HG03342 (cell line): ENCODE results near the gene GOLIM4.
"Not testable (repeated sequence)": the region's sequence is repeated elsewhere in the genome, so short reads cannot be mapped to it uniquely, and the experiment has no call there.

ENCODE experiments used
- ATAC-seq: cut with Tn5 transposase; IDR thresholded peaks from one replicate; pipeline ENCODE4 v1.9.1; 2021; ENCODE audit warnings: mild to moderate bottlenecking, moderate library complexity; ENCODE audit not compliant: unreplicated experiment

The GOLIM4 gene, protein sequence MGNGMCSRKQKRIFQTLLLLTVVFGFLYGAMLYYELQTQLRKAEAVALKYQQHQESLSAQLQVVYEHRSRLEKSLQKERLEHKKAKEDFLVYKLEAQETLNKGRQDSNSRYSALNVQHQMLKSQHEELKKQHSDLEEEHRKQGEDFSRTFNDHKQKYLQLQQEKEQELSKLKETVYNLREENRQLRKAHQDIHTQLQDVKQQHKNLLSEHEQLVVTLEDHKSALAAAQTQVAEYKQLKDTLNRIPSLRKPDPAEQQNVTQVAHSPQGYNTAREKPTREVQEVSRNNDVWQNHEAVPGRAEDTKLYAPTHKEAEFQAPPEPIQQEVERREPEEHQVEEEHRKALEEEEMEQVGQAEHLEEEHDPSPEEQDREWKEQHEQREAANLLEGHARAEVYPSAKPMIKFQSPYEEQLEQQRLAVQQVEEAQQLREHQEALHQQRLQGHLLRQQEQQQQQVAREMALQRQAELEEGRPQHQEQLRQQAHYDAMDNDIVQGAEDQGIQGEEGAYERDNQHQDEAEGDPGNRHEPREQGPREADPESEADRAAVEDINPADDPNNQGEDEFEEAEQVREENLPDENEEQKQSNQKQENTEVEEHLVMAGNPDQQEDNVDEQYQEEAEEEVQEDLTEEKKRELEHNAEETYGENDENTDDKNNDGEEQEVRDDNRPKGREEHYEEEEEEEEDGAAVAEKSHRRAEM

DNA sequence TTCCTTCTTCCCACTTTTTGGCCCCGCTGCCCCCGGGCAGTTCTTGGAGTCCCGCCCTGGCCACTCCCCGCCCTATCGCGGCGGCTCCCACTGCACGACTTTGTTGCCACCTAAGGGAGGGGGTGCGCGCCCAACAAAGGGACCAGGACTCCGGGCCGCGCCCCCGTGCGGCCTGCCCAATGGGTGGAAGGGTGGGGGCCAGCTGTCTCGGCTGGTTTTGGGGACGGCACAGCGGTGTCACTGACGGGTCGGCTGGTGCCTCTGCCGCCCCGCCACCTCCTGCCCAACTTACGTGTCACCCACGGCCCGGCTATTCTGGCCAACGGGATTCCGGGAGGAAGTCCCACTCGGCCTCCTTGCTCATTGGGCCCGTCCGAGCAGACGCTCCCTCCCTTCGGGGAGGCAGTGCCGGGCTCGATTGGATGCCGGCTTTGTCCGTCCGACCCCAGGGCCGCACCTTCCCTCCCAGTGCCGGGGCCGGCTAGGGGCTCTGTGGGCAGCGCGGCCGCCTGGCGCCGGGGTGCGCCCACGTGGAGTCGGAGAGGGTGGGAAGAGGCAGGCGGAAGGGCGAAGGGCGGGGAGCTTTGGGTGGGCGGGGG lies at the start of gene GOLIM4:
Gene GOLIM4, minus strand, starts transcription at position 314 of the 599 bp plus-strand sequence. CDS start 639 bp downstream, outside the sequence.
- peak; percentile 83 for ATAC-seq

DNA sequence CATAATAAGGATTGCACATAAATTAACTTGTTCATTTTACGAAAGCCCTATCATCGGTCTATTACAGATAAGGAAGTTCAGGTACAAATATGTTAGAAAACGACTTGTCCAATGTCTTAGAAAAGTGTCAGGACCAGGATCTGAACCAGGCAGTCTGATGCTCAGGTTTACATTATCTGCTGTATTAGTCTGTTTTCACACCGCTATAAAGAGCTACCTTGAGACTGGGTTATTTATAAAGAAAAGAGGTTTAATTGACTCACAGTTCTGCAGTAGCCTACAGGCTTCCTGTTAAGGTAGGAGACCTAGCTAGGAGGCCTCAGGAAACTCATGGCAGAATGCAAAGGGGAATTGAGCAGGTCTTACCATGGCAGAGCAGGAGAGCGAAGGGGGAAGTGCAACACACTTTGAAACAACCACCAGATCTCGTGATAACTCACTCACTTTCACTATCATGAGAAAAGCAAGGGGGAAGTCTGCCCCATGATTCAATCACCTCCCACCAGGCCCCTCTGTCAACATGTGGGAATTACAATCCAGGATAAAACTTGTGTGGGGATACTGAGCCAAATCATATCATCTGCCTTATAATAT lies 45.8 kb upstream of the GOLIM4 start:
- ATAC-seq = no peak

DNA sequence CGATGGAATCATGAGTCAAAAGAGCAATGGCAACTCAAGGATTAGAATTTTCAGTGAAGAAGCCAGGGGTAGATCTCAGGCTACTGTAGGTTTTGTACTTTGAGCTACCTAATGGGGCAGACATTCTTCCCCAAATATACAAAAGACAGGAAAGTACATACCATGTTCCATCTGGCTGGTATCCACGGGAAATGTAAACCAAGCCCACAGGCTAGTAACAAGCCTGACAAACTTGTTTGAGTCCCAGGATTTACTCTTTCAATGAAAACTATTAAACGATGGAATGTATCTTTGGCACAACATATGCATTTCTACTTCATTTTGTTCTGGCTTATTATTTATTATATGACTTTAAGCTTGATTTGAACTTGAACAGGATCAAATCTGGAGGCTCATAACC lies 44.2 kb upstream of the GOLIM4 start:
- no peak for ATAC-seq

DNA sequence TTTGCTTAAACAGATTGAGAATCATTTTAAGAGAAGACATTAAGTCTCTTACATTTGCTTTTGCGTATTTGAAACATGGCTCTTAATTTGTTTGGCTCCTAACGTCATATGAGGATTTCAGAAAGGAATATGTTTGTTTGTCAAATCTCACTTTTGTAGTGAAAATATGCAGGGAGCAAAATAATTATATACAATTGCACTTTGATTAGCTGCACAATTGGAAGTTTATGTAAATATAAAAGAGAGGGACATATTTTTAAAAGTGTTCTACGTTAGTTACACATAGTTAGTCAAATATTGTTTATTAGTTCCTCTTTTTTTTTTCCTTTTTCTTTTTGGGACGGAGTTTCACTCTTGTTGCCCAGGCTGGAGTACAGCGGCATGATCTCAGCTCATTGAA lies 42.7 kb upstream of the GOLIM4 start:
- no peak for ATAC-seq

DNA sequence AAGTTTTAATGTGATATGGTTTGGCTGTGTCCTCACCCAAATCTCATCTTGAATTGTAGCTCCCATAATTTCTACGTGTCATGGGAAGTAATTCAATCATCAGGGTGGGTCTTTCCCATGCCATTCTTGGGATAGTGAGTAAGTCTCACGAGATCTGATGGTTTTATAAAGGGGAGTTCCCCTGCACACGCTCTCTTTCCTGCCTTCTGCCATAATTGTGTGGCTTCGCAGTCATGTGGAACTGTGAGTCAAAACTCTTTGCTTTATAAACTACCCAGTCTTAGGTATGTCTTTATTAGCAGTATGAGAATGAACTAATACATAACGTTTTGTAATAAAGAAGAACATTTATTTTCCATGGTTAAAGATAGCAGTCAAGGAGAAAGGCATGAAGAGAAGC lies 39.2 kb upstream of the GOLIM4 start:
- ATAC-seq = peak; percentile 80

DNA sequence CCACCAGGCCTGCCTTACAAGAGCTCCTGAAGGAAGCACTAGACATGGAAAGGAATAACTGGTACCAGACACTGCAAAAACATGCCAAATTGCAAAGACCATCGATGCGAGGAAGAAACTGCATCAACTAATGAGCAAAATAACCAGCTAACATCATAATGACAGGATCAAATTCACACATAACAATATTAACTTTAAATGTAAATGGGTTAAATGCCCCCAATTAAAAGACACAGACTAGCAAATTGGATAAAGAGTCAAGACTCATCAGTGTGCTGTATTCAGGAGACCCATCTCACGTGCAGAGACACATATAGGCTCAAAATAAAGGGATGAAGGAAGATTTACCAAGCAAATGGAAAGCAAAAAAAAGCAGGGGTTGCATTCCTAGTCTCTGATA lies 34.5 kb upstream of the GOLIM4 start:
- not testable (repeated sequence) for ATAC-seq

DNA sequence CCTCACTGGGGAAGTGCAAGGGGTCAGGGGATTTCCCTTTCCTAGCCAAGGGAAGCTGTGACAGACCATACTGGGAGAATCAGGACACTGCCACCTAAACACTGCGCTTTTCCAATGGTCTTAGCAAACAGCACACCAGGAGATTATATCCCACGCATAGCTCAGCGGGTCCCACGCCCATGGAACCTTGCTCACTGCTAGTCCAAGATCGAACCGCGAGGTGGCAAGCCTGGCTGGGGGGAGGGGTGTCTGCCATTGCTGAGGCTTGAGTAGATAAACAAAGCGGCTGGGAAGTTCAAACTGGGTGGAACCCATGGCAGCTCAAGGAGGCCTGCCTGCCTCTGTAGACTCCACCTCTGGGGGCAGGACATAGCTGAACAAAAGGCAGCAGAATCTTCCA lies 32.7 kb upstream of the GOLIM4 start:
- ATAC-seq = not testable (repeated sequence)

DNA sequence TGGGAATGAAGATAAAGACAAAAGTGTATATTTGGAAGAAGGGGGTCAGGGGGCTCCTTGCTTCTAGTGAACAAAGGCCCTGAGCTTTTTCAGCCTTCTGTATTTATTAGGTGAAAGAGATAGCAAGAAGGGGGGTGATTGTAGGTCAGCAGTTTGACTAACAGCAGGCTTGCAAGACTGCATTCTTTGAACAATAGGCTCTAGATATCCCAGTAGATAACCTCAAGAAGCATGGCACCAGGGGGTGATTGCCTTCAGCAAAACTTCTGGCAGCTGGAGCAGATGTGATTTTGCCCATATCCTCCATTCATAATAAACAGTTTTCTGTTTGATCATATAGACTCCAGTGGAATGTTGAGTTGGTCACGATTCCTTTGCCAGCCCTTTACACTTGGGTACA lies 31.7 kb upstream of the GOLIM4 start:
- ATAC-seq = no peak

DNA sequence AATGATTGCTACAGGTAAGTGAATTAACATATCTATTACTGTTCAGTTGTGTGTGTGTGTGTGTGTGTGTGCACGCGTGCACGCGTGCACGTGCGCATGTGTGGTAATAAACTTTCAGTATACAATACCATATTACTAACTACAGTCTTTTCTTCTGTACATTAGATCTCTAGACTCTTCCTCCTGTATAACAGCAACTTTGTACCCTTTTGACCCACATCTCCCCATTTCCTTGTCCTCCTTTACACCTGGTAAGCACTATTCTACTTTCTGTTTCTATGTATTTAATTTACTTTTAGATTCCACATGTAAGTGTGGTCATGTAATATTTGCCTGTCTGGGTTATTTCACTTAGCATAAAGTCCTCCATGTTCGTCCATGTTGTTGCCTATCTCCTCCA lies 29.1 kb upstream of the GOLIM4 start:
- no peak for ATAC-seq

DNA sequence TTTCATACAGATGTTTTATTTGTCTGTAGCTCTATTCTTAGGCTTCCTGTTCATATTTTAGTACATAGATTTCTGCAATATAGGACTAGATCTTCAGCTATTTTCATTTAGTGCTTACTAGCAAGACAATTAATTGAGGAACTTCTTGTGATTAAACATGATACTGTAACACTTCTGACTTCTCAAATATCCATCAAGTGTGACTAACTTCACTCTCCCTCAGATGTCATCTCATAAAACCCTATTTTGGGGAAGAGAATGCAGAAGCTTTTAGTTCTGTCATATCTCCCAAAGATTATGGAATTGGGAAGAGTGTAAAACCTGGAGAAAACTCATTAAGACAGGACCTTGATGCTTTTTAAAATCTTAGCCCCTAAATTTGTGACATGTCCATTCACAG lies 28.6 kb upstream of the GOLIM4 start:
- no peak for ATAC-seq

DNA sequence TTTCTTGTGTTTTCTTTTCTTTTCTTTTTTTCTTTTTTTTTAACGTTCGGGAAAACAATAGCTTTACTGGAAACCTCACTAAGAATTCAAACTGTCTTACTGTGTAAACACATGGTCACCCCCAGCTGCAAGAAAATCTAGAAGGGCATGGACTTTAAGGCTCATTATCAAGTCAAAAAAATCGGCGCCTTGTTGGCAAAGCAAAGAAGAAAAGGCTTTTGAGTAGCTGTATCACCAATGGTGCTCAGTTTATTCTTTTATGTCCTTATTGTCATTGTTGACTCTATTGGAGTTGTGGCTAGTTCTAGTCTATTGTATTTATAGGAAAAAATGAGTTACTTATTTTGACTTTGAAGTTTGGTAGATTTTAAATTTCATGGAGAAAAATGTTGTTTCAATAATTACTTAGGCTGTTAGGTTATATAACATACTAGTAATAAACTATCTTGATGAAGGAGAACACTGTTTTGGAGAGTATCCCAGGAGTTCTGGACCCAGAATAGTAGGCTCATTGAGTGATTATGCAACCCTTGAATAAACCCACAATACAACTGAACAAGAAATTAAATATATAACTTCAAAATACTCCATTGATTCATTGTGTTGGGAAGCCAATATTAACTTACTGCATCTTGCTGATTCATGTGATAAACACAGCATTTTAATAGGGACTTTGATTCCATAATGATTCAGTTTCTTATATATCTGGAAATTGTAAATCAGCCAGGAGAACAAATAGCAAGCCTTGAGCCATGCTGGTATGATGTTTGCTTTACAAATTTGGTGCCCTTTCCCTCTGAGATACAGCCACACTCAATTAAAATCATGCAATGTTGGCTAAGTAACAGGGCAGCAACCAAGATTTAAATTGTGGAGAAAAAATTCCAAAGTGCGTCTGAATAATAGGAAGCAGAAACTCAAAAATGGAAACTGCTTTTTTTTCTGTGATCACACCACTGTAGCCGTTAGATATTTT lies 27.8 kb upstream of the GOLIM4 start:
- no peak for ATAC-seq

DNA sequence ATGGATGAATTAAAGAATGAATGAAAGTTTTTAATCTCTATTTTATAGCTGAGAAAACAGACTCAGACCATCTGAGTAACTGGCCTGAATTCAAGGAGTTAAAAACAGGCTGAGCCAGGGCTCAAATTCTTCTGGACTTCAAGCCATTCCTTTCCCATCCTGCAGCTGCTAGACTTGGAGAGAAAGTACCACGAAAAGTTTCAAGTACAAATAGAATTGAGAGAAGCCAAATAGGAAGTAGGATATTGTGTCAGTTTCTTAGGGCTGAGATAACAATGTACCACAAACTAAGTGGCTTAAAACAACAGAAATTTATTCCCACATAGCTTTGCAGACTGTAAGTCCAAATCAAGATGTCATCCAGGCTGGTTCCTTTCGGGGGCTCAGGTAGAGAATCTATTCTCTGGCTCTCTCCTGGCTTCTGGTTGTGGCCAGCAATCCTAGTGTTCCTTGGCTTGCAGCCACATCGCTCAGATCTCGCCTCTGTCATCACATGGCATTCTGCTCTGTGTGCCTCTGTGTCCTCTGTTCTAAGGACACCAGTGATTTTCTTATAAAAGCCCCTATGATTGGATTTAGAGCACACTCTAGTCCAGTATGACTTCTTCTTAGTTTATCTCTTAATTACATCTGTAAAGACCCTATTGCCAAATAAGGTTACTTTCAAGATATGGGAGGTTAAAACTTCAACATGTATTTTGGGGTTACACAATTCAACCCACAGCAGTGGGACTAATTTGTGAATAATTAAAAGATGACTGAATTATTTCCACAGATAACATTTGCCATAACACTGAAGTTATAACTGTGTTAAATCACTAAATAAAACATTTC lies 25.7 kb upstream of the GOLIM4 start:
- ATAC-seq = no peak

DNA sequence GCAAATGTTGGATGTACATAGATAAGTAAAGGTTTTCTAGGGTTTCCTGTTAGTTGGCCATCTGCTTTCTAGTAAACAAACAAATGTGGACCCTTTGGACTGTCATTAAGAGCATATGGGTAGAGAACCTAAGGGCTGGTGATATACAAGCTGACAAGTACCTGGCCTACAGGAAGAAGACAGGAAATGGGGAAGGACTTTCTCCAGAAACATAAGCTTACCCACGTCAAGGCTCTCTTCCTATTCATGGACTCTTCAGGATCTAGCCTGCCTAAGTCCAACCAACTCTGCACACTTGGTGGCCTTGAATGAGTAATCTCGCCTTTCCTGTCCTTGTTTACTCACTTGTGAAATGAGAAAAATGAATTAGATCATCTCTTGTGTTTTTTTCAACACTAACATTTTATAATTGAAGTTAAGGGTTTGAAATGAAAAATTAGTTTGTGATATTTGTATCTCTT lies 22.2 kb upstream of the GOLIM4 start:
- no peak for ATAC-seq

DNA sequence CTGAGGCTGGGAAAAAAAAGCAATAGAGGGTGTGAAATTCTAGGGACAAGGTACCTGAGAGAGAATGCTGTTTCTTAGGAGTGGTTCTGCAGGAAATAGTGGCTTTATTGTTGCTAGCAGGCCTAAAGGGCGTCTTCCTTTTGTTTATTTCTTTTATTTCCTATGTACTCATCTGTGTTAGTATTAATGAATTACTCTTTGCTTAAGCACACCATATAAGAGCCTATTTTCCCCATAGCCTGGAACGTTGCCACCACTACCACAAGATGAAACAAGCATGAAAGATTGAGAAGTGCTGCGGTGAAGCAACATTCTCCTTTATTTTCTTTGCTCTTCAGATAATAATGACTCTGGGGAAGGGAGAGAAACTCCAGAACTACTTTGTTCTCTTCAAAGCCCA lies 21.3 kb upstream of the GOLIM4 start:
- ATAC-seq = no peak

DNA sequence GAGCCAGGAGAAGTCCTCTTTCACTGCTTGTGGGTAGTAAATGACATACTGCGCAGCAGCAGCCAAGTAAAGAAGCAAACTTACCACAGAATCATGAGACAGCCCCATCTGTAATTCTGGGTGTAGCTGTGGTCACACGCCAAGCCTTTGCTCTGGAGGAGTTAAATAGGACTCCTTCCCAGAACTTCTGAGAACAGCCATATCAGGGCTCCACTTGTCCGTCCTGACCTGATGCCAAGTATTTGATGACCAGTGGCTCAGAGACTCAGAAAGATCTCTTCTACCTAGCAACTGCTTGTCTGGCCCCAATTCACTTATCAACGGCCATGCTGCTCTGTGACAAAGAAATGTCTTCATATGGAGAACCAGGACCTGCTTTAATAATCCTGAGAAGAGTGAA lies 20.6 kb upstream of the GOLIM4 start:
- no peak for ATAC-seq

DNA sequence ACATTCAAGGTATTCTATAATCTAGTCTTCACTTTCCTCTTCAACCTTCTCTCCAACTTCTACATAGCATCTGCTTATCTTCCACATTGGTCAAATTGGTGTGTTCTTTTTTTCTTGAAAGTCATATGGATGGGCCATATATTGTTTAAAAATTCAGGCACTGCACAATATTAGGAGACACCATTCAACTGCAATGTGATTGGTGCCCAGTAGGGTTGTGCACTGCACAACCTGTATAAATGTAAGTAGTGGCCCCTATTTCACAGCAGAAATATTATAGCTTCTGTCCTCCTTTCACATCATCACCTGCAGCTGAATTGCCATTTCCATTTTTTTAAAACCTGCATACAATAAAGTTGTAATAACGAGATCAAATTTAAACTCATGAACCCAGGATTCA lies 18.1 kb upstream of the GOLIM4 start:
- no peak for ATAC-seq

DNA sequence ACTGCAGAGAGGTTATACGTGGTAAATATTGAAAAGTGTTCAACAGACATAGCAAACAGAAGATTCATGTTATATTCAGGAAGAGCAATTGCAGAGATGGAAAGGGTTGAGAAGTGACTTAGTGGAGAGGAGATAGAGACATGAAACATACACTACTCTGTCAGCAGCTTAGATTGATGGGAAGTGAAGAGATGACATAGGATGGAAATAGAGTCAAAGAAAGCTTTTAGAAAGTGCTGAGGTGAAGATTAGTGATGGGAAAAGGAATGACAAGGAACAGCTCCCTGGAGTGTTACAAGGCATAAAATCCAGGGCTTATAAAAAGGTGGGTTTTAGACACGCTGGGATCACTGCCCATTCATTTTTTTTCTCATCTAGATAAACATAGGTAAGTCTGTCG lies 17.2 kb upstream of the GOLIM4 start:
- ATAC-seq = no peak

DNA sequence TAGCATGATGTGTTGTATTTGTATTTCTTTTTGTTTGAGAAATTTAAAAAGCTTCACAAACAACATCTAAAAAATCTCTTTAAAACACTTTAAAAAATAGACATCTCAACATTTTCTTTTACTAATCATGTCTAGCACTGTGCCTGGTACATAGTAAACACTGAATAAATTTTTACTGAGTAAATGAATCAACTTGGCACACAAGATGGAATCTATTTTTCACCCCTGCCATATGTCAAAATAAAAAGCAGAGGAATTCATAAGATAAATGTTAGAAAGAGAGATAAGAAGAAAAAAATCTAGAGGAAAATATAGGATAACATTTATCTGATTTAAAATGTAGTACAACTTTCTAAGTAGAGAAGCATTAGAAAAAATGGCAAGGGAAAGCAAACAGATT lies 8.6 kb upstream of the GOLIM4 start:
- no peak for ATAC-seq

DNA sequence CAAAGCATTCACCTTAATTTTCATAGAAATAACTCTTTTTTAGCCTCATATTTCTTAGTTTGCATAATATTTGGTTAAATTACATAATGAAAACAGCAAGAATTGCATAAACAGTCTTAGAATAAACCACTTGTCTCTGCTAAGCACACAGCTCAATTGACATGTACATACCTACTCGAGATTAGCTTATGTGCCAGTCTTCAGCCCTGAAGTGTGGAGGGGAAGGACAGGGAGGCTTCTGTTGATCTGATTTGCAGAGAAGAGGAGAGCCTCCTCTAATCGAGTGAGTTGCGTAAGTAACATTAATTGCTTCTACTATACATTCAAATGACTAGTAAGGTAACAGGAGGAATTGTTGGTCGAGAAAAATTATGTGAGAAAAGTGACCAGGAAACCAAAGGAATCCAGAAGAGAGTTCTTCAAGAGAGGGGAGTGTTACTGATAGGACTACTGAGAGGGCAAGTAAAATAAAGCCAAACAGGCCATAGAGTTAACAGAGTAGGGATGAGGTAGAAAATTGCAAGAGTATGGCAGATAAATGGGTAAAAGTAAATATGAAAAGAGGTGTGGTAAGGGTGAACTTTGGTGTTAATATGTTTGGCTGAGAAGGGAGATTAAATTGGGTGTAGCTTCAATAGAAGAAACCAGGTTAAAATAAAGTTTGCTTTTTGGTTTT lies 7.1 kb upstream of the GOLIM4 start:
- no peak for ATAC-seq
